Hepatocyte (in vitro differentiated cells): Measurements from ENCODE around the gene SMPX. TPM values are rescaled to one million over a fixed set of nuclear protein-coding genes. Genes with fewer than 3 reads are reported as not detected.

Experiments
- DNase-seq: peaks from one replicate; pipeline ENCODE4 v3.0.0-alpha.2; 2016; ENCODE audit warnings: low spot score
- H2AFZ ChIP-seq: fragments of 200-600 bp; sonication (generic); 2 replicates; pipeline ENCODE4 v1.6.0; 2016; ENCODE audit warnings: antibody characterized with exemption, mild to moderate bottlenecking
- H3K27ac ChIP-seq: fragments of 200-600 bp; sonication (generic); 2 replicates; pipeline ENCODE4 v1.5.1; 2016; ENCODE audit warnings: mild to moderate bottlenecking
- H3K27me3 ChIP-seq: fragments of 200-600 bp; sonication (generic); 2 replicates; pipeline ENCODE4 v1.6.1; 2016
- H3K36me3 ChIP-seq: fragments of 200-600 bp; sonication (generic); replicated peaks from 2 replicates; pipeline ENCODE4 v1.5.1; 2016; ENCODE audit warnings: low read depth; ENCODE audit not compliant: insufficient read depth
- H3K4me1 ChIP-seq: fragments of 200-600 bp; sonication (generic); 2 replicates; pipeline ENCODE4 v1.5.1; 2016; ENCODE audit warnings: mild to moderate bottlenecking, moderate library complexity; ENCODE audit not compliant: insufficient read depth
- H3K4me2 ChIP-seq: fragments of 200-600 bp; sonication (generic); 2 replicates; pipeline ENCODE4 v1.6.0; 2016
- H3K4me3 ChIP-seq: fragments of 200-600 bp; sonication (generic); 2 replicates; pipeline ENCODE4 v1.5.1; 2016; ENCODE audit warnings: mild to moderate bottlenecking
- H3K79me2 ChIP-seq: fragments of 200-600 bp; sonication (generic); 2 replicates; pipeline ENCODE4 v1.6.0; 2017; ENCODE audit warnings: mild to moderate bottlenecking
- H3K9me2 ChIP-seq: fragments of 200-600 bp; sonication (generic); replicated peaks from 2 replicates; pipeline ENCODE4 v1.6.0; 2017; ENCODE audit warnings: mild to moderate bottlenecking; ENCODE audit not compliant: insufficient read depth
- H3K9me3 ChIP-seq: fragments of 200-600 bp; sonication (generic); 2 replicates; pipeline ENCODE4 v1.5.1; 2016; ENCODE audit warnings: low read depth, mild to moderate bottlenecking
- H4K20me1 ChIP-seq: fragments of 200-600 bp; sonication (generic); 2 replicates; pipeline ENCODE4 v1.6.0; 2016; ENCODE audit warnings: mild to moderate bottlenecking; ENCODE audit not compliant: insufficient read depth, poor library complexity, severe bottlenecking
- EZH2 ChIP-seq: fragments of 200-600 bp; sonication (generic); IDR thresholded peaks from 2 replicates; pipeline ENCODE4 v1.6.1; 2016; ENCODE audit warnings: antibody characterized with exemption, mild to moderate bottlenecking, borderline replicate concordance
- EZH2phosphoT487 ChIP-seq: fragments of 200-600 bp; sonication (generic); IDR thresholded peaks from one replicate; pipeline ENCODE4 v1.6.1; 2018; ENCODE audit warnings: antibody characterized with exemption, mild to moderate bottlenecking, low read depth, moderate library complexity; ENCODE audit not compliant: unreplicated experiment, severe bottlenecking
- WGBS: methylation state at CpG from one replicate; pipeline ENCODE4 v1.1.6; 2016; ENCODE audit warnings: low lambda C conversion rate; ENCODE audit errors: missing lambda C conversion rate; 5-methylcytosine and 5-hydroxymethylcytosine counted together
- polyA plus RNA-seq: library from polyadenylated mRNA; unstranded; fragments of >200 nt; fragmentation: Nextera tagmentation; extraction: Ambion mirVana; gene quantifications from 2 replicates; pipeline ENCODE4 v1.2.1, GENCODE V29; 2016
- total RNA-seq: library from RNA; depleted of rRNA; stranded (reverse); fragments of >200 nt; gene quantifications from 2 replicates; pipeline ENCODE4 v1.2.3, GENCODE V29; 2014
- TF ChIP-seq, protein P1 (sequence below): fragments of 200-600 bp; sonication (generic); IDR thresholded peaks from 2 replicates; pipeline ENCODE4 v1.5.1; 2016; ENCODE audit warnings: antibody characterized with exemption, mild to moderate bottlenecking; ENCODE audit not compliant: poor library complexity

Gene SMPX
- total and polyA plus RNA-seq, 2 experiments from 2014 or later: 1.4 to 3.0 TPM

DNA sequence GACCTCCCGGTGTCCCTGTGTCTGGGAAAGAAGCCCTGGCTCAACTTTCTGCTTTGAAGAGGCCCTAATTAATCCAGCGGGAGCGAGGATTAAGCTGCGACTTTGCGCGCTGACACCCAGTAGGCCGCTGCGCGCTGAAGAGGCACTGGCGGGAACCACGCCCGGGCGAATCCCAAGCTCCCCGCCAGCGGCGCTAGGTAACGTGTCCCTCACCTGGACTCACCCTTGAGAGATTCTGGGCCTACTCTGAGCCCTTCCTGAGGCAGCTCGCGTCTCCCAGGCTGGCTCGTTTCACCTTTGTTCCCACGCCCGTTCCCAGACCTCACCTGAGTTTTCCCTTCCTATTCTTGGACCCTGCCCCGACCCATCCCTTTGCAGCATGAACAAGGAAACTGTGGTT is 99.2 kb downstream of the SMPX start:
- WGBS: 92% methylated on average over 23 of the region's 23 CpGs
- no peak overlapping the region for H3K4me3 ChIP-seq
- H3K36me3 ChIP-seq: no peaks in the 10 kb centered on the region
- TF ChIP-seq EZH2 (no peak), EZH2phosphoT487 (no peak)
- TF ChIP-seq, protein P1, sequence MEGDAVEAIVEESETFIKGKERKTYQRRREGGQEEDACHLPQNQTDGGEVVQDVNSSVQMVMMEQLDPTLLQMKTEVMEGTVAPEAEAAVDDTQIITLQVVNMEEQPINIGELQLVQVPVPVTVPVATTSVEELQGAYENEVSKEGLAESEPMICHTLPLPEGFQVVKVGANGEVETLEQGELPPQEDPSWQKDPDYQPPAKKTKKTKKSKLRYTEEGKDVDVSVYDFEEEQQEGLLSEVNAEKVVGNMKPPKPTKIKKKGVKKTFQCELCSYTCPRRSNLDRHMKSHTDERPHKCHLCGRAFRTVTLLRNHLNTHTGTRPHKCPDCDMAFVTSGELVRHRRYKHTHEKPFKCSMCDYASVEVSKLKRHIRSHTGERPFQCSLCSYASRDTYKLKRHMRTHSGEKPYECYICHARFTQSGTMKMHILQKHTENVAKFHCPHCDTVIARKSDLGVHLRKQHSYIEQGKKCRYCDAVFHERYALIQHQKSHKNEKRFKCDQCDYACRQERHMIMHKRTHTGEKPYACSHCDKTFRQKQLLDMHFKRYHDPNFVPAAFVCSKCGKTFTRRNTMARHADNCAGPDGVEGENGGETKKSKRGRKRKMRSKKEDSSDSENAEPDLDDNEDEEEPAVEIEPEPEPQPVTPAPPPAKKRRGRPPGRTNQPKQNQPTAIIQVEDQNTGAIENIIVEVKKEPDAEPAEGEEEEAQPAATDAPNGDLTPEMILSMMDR: no peak
- H3K4me1 ChIP-seq: no peaks in the 10 kb centered on the region
- no peaks in the 10 kb centered on the region for H3K9me3 ChIP-seq
- H3K27me3 ChIP-seq: no peaks in the 10 kb centered on the region
- H3K4me2 ChIP-seq: no peak overlapping the region
- no peak overlapping the region for H2AFZ ChIP-seq
- no peaks in the 10 kb centered on the region for H4K20me1 ChIP-seq
- no peak for DNase-seq
- H3K9me2 ChIP-seq: no peaks in the 10 kb centered on the region
- no peaks in the 10 kb centered on the region for H3K79me2 ChIP-seq
- H3K27ac ChIP-seq: no peak overlapping the region

DNA sequence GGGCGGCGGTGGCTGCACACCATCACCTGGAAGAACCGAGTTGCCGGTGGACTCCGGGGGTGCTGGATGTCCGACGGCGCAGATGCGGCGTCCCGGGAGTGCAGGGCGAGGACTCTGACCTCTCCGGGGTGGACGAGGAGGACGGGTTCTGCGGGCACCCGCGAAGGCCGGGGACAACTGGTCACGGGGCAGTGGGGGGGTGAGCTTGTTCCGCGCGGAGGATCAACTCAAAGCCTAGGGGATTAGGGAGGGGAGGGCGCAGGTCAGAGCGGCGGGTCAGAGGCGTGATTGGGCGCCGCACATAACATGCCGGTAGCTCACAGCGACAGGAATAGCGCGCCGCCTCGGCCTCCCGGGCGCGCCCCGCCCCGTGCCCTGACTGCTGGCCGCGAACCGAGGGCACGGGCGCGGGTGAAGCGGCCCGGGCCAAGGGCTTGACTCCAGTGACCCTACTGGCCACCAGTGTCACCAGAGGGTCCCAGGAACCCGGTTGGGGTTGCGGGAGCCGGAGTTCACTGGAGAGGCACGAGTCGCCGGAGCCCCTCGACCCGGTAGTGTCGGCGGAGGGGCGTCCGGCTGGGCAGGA is 99.7 kb downstream of the SMPX start, which contains the start of gene KLHL34:
KLHL34 (minus strand) TSS at position 179 of the 586 bp plus-strand sequence. CDS start 542 bp downstream, outside the sequence.
- Histone ChIP-seq H3K27me3 (no peaks in the 10 kb centered on the region), H3K4me3 (no peak within 1 kb of the TSS), H3K27ac (no peak within 1 kb of the TSS), H4K20me1 (no peaks in the 10 kb centered on the region), H3K9me2 (no peaks in the 10 kb centered on the region), H2AFZ (no peak within 1 kb of the TSS), H3K4me1 (no peaks in the 10 kb centered on the region), H3K9me3 (no peaks in the 10 kb centered on the region), H3K36me3 (no peaks in the 10 kb centered on the region), H3K79me2 (no peaks in the 10 kb centered on the region), H3K4me2 (no peak within 1 kb of the TSS)
- TF ChIP-seq EZH2phosphoT487 (no peak), EZH2 (no peak)
- TF ChIP-seq, protein P1: no peak
- 94% methylated on average over 39 of the region's 60 CpGs for WGBS
- DNase-seq: no peak

DNA sequence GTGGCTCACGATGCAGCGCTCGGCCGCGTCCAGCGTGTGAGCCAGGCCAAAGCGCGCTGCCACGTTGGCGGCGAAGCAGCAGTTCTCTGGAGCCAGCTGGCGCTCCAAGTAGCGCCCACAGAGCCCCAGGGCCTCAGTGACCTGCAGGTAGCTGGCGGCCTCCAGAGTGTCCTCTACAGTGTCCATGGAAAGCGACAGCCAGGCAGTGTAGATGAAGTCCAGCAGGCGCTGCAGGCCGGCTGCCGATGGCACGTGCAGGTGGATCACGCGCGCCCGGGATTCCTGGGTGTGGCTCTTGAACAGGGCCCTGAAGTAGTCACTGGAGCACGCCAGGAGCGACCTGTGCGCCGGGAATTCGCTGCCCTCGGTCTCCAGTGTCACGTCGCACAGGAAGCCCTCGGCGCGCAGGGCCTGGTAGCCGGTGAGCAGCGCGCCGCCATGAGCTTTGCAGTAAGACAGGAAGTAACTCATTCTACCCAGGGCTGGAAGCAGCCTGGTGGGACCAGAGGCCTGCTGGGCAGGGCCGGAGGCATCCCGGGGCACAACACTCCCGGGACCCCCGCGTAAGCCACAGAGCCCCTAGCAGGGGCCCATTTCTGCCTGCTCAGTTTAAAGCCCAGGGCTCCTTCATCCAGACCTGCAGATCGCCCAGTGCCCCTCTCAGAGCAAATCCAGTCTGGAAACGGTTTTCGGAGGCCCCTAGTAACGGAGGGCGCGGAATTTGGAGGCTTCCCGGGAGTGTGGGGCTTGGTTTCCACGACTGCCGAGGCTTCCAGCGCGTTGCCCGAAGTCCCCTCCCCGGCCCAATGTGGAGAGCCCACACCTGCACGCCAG is 100.4 kb downstream of the SMPX start:
- Histone ChIP-seq H3K79me2 (no peaks in the 10 kb centered on the region), H3K27ac (no peak overlapping the region), H2AFZ (no peak overlapping the region), H3K4me3 (no peak overlapping the region), H3K4me1 (no peaks in the 10 kb centered on the region), H4K20me1 (no peaks in the 10 kb centered on the region), H3K27me3 (no peaks in the 10 kb centered on the region), H3K9me2 (no peaks in the 10 kb centered on the region), H3K9me3 (no peaks in the 10 kb centered on the region), H3K4me2 (no peak overlapping the region), H3K36me3 (no peaks in the 10 kb centered on the region)
- DNase-seq: no peak
- 96% methylated on average over 57 of the region's 57 CpGs for WGBS
- TF ChIP-seq, protein P1: no peak
- TF ChIP-seq EZH2phosphoT487: no peak
- TF ChIP-seq EZH2: no peak
